ENCODE measurements around the gene PUSL1.
A peak's percentile ranks its signal among the peaks of the same experiment; 100 is the strongest.

PUSL1 gene

GRCh38 chr1:1324084-1324523, 15.7 kb downstream of the PUSL1 start:
- peak overlapping the region; percentile 86 for H3K27ac ChIP-seq (ENCODE audit: low read depth, low read length)
- no peaks in the 10 kb centered on the region for H3K9me3 ChIP-seq (ENCODE audit: low read length)

GRCh38 chr1:1324524-1325287, 16.3 kb downstream of the PUSL1 start, which contains the start of the genes CPTP and INTS11:
CPTP (plus strand) TSS chr1:1324802; CDS start chr1:1326911, 2,109 bp downstream.
INTS11 (minus strand) TSS chr1:1324660; CDS start chr1:1324608, 52 bp downstream.
- peaks cover 8% of the 10 kb centered on the region for H3K36me3 ChIP-seq (ENCODE audit: insufficient read depth, low read length)
- peak within 1 kb of the TSS; percentile 77 to 91 for H3K4me3 ChIP-seq (ENCODE audit: low read depth in 1 of 2, low read length in 2 of 2)
- no peaks in the 10 kb centered on the region for H3K9me3 ChIP-seq (ENCODE audit: low read length)
- peak within 1 kb of the TSS; percentile 44 for H3K9ac ChIP-seq (ENCODE audit: low read length)
- peak within 1 kb of the TSS; percentile 88 for H3K27ac ChIP-seq (ENCODE audit: low read depth, low read length)
- H3K27me3 ChIP-seq (ENCODE audit: control insufficient read depth in 1 of 2, insufficient read depth in 2 of 2, low read length in 2 of 2), result no peaks in the 10 kb centered on the region
- H3K4me1 ChIP-seq (ENCODE audit: insufficient read depth, low read length), result peaks cover 24% of the 10 kb centered on the region

More at GRCh38 chr1:1324084-1324523, 15.7 kb downstream of the PUSL1 start:
- Histone ChIP-seq H3K9ac (ENCODE audit: low read length) (no peak overlapping the region), H3K36me3 (ENCODE audit: insufficient read depth, low read length) (peaks cover 14% of the 10 kb centered on the region), H3K4me1 (ENCODE audit: insufficient read depth, low read length) (peaks cover 27% of the 10 kb centered on the region), H3K4me3 (ENCODE audit: low read depth in 1 of 2, low read length in 2 of 2) (peak overlapping the region; percentile 59 to 91), H3K27me3 (ENCODE audit: control insufficient read depth in 1 of 2, insufficient read depth in 2 of 2, low read length in 2 of 2) (no peaks in the 10 kb centered on the region)

- peaks cover under 1% of the 10 kb centered on the region for H3K36me3 ChIP-seq (ENCODE audit: insufficient read depth, low read length)
These were observed 17.1 kb downstream of the PUSL1 start for GRCh38 chr1:1325288-1326074.

GRCh38 chr1:1326075-1326605, 17.7 kb downstream of the PUSL1 start:
- H3K36me3 ChIP-seq (ENCODE audit: insufficient read depth, low read length), result no peaks in the 10 kb centered on the region
- H3K27ac ChIP-seq (ENCODE audit: low read depth, low read length), result no peak overlapping the region
- no peaks in the 10 kb centered on the region for H3K9me3 ChIP-seq (ENCODE audit: low read length)
- H3K4me3 ChIP-seq (ENCODE audit: low read depth in 1 of 2, low read length in 2 of 2), result peak overlapping the region in 1 of 2 donors; percentile 77
- H3K9ac ChIP-seq (ENCODE audit: low read length), result no peak overlapping the region
- peaks cover 0 to 6% of the 10 kb centered on the region in 2 donors for H3K27me3 ChIP-seq (ENCODE audit: control insufficient read depth in 1 of 2, insufficient read depth in 2 of 2, low read length in 2 of 2)
- H3K4me1 ChIP-seq (ENCODE audit: insufficient read depth, low read length), result peaks cover 24% of the 10 kb centered on the region

More at GRCh38 chr1:1325288-1326074, 17.1 kb downstream of the PUSL1 start:
- H3K27ac ChIP-seq (ENCODE audit: low read depth, low read length), result peak overlapping the region; percentile 88
- no peaks in the 10 kb centered on the region for H3K9me3 ChIP-seq (ENCODE audit: low read length)
- H3K27me3 ChIP-seq (ENCODE audit: control insufficient read depth in 1 of 2, insufficient read depth in 2 of 2, low read length in 2 of 2), result no peaks in the 10 kb centered on the region
- H3K9ac ChIP-seq (ENCODE audit: low read length), result peak overlapping the region; percentile 44
- peak overlapping the region; percentile 77 to 91 for H3K4me3 ChIP-seq (ENCODE audit: low read depth in 1 of 2, low read length in 2 of 2)
- H3K4me1 ChIP-seq (ENCODE audit: insufficient read depth, low read length), result peaks cover 24% of the 10 kb centered on the region

- Histone ChIP-seq H3K4me1 (ENCODE audit: insufficient read depth, low read length) (peaks cover 18% of the 10 kb centered on the region), H3K27ac (ENCODE audit: low read depth, low read length) (no peak overlapping the region), H3K27me3 (ENCODE audit: control insufficient read depth in 1 of 2, insufficient read depth in 2 of 2, low read length in 2 of 2) (peaks cover 0 to 8% of the 10 kb centered on the region in 2 donors), H3K9ac (ENCODE audit: low read length) (no peak overlapping the region), H3K36me3 (ENCODE audit: insufficient read depth, low read length) (no peaks in the 10 kb centered on the region), H3K9me3 (ENCODE audit: low read length) (no peaks in the 10 kb centered on the region), H3K4me3 (ENCODE audit: low read depth in 1 of 2, low read length in 2 of 2) (no peak overlapping the region)
These were observed 18.9 kb downstream of the PUSL1 start for GRCh38 chr1:1327291-1327690.

- Histone ChIP-seq H3K4me1 (ENCODE audit: insufficient read depth, low read length) (peaks cover 17% of the 10 kb centered on the region), H3K9me3 (ENCODE audit: low read length) (no peaks in the 10 kb centered on the region), H3K4me3 (ENCODE audit: low read depth in 1 of 2, low read length in 2 of 2) (no peak overlapping the region), H3K9ac (ENCODE audit: low read length) (no peak overlapping the region), H3K36me3 (ENCODE audit: insufficient read depth, low read length) (no peaks in the 10 kb centered on the region), H3K27me3 (ENCODE audit: control insufficient read depth in 1 of 2, insufficient read depth in 2 of 2, low read length in 2 of 2) (peaks cover 0 to 8% of the 10 kb centered on the region in 2 donors), H3K27ac (ENCODE audit: low read depth, low read length) (no peak overlapping the region)
These were observed 19.9 kb downstream of the PUSL1 start for GRCh38 chr1:1328254-1328653.

- Histone ChIP-seq H3K4me3 (ENCODE audit: low read depth in 1 of 2, low read length in 2 of 2) (no peak overlapping the region), H3K27me3 (ENCODE audit: control insufficient read depth in 1 of 2, insufficient read depth in 2 of 2, low read length in 2 of 2) (peaks cover 0 to 8% of the 10 kb centered on the region in 2 donors), H3K4me1 (ENCODE audit: insufficient read depth, low read length) (peaks cover 13% of the 10 kb centered on the region), H3K9me3 (ENCODE audit: low read length) (no peaks in the 10 kb centered on the region), H3K36me3 (ENCODE audit: insufficient read depth, low read length) (no peaks in the 10 kb centered on the region), H3K9ac (ENCODE audit: low read length) (no peak overlapping the region), H3K27ac (ENCODE audit: low read depth, low read length) (no peak overlapping the region)
These were observed 21.2 kb downstream of the PUSL1 start for GRCh38 chr1:1329304-1330210.

GRCh38 chr1:1330366-1331067, 22.1 kb downstream of the PUSL1 start:
- Histone ChIP-seq H3K36me3 (ENCODE audit: insufficient read depth, low read length) (no peaks in the 10 kb centered on the region), H3K9me3 (ENCODE audit: low read length) (no peaks in the 10 kb centered on the region), H3K4me1 (ENCODE audit: insufficient read depth, low read length) (peaks cover 8% of the 10 kb centered on the region), H3K9ac (ENCODE audit: low read length) (no peak overlapping the region), H3K27me3 (ENCODE audit: control insufficient read depth in 1 of 2, insufficient read depth in 2 of 2, low read length in 2 of 2) (peaks cover 0 to 8% of the 10 kb centered on the region in 2 donors), H3K4me3 (ENCODE audit: low read depth in 1 of 2, low read length in 2 of 2) (no peak overlapping the region), H3K27ac (ENCODE audit: low read depth, low read length) (no peak overlapping the region)

- H3K4me3 ChIP-seq (ENCODE audit: low read depth in 1 of 2, low read length in 2 of 2), result no peak within 1 kb of the TSS
- H3K36me3 ChIP-seq (ENCODE audit: insufficient read depth, low read length), result no peaks in the 10 kb centered on the region
- no peak within 1 kb of the TSS for H3K27ac ChIP-seq (ENCODE audit: low read depth, low read length)
- no peaks in the 10 kb centered on the region for H3K9me3 ChIP-seq (ENCODE audit: low read length)
- peaks cover under 1% of the 10 kb centered on the region for H3K4me1 ChIP-seq (ENCODE audit: insufficient read depth, low read length)
- H3K27me3 ChIP-seq (ENCODE audit: control insufficient read depth in 1 of 2, insufficient read depth in 2 of 2, low read length in 2 of 2), result peaks cover 0 to 8% of the 10 kb centered on the region in 2 donors
- H3K9ac ChIP-seq (ENCODE audit: low read length), result no peak within 1 kb of the TSS
These were observed 22.9 kb downstream of the PUSL1 start, which contains the start of gene TAS1R3 for GRCh38 chr1:1331068-1331965. TAS1R3 (plus strand) TSS chr1:1331280; CDS start chr1:1331346, 66 bp downstream.

Data from muscle layer of colon (tissue), 2 donors.